NCI-H524 (cell line): ENCODE results near the gene LYSMD1.

Experiments used
- DNase-seq, 2 experiments: peaks; one replicate each; lab custom pipeline; 2025; lab: John Stamatoyannopoulos, UW

Gene LYSMD1

DNA sequence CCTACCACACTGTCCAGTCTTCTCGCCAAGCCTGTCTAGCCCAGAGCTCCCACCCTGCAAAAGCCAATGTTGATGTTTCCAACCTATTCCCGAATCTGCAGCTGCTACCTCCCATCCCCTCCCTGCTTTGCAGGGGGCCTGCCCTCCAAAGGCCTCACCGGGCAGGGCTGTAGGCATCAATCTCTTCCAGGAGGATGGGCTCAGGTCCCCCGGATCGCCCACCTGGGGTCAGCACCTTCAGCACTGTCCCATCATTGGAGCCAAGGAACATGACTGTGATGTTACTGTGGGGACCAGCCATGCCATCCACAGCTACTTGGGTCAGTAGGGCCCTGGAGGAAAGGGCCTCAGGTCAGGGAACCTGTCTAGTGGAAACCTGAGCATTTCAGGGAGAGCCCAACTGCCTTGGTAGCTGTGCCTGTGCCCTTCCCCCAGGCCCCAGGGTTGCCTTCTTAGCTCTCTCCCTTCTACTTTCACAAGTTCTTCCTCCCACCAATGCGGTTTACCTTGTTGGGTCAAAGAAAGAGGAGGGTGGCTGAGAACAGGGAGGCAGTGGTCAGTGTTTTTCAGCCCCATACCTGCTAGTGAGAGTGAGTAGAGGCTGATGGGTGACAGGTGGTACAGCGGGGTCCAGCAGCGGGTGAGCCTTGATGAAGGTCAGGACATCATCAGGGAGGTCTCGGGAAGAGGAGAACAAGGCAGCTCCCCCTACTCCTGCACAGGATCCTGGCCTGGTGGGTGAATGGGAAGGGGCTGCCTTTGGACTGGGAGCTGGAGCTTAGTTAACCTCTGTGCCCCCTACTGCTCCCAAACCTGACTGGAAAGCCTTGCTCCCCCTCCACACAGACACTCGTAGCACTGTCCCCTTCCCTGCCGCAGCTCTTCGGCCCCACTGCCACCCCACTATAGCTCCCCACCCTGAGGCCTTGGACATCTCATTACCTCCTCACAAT, 30.0 kb downstream of the LYSMD1 start:
- DNase-seq = no peak

DNA sequence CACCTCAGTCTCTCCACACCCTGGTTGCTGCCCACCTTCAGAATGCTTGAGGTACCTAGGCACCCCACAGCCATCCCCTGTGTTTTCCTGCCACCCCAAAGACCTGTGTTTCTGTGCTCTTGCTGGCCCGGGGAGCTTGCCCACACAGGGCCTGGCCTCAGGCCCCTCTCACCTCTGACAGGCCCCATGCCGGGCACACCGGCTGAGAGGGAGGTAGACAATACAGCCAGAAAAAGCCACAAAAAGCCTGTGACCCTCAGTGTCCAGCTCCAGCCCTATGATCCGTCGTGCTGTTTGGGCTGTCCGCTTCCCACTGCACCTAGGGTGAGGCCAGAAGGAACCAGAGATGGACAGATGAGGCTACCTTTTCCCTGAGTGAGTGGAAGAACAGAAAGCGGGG, 30.7 kb downstream of the LYSMD1 start:
- no peak for DNase-seq

DNA sequence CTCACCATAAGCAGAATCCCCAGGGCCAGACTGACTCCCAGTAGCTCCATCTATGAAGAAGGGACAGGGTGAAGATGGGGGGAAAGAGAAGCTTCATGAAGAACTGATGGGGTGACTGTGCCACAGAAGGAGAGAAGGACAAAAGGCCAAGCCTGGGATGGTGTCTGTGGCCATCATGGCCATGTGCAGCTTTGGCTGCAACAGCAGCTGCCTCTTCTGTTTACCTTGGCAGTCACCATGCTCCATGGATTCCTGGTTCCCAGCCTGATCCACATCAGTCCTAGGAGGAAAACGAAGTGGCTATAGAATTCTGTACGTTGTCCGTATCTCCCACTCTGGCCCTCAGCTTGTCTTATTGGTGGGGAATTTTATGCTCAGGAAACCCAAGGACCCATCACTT, 31.3 kb downstream of the LYSMD1 start:
- DNase-seq = no peak

DNA sequence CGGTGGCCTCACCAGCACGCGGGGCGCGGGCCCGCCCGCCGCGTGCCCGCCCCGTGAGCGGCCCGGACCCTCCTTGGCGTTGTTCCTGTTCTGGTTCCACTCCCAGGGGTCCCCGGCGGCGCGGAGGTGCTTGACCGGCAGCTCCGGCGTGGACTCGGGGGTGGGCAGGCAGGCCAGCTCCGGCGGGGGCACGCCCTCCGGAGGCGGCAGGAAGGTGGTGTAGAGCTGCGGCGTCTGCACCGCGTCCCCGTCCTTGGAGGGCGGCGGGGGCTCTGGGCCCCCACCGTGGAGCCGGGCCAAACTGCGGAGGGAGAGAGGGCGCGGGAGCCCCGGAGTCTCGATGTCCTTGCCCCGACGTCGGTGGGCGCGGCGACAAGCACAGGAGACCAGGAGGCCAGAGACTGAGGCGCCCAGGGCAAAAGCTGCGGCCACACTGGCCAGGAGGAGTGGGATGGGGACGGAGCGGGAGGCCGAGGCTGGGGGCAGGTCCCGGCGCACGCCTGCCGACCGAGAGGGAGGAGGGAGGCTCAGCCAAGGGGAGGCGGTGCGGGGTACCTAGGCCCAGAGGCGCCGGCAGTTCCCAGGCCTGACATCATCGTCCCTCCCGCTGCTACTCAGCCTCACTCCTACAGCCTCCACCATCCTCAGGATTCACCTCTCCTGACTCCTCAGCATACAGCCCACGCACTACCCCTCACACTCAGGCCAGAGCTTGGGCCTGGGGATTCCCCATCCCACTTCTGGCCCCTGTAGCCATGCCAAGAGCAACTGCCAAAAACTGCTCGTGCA, 32.5 kb downstream of the LYSMD1 start:
- no peak for DNase-seq

DNA sequence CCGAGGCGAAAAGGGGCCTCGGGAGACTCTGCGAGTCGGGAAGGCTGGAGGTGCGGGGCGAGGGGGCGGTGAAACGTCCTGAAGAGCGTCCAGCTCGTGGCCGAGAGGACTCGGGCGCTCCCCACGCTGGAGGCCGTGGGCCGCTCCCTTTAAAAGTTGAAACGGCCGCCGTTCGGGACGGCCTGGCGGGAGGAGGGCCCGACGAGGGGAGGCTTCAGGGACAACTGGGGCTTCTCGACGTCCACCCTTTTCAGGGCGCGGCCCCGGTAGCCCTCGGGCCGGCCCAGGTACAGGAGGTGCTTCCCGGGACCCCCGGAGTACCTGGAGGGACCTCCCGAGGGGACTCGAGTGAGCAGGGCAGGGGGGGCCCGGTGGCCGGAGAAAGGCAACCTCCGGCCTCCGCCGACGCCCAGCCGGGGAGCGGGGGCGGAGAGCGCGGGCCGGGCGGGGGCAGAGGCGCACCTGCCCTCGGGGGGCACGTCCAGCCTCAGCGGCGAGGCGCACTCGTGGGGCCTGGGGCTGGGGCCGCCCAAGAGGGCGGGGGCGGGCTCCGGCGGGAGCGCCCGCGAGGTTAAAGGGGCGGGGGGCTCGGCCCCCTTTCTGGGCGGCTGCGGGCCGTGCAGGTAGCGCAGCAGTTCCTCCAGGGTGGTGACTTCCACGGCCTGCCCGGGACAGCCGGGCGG, 33.2 kb downstream of the LYSMD1 start:
- no peak for DNase-seq

DNA sequence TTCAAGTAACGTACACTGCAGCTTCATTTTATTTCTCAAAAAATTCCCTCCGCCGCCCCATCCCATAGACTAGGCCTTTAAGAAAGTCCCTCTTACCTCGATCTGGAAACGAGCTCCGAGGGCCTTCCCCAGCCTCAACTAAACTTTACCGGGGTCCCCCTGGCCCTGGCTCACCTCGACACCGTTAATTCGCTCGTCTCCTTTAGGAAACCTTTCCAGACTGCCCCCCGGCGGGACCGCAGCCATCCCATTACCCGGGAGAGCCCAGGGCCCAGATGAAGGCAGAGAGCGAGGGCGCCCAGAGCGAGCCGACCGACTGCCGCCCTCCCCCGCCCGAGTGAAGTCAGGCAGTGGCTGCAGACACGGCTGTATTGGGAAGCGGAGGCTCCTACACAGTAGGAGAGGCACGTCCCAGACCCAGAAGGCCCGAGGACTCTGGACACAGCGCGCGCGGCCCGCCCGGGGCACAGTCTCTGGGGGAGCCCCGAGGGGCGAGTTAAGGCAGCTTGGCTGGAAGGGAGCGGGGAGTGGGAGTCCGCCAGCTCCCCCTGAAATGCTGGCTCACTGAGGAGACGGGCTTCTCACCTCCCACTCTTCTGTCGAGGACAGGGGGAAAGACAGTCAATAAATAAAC, 33.9 kb downstream of the LYSMD1 start:
- no peak for DNase-seq

DNA sequence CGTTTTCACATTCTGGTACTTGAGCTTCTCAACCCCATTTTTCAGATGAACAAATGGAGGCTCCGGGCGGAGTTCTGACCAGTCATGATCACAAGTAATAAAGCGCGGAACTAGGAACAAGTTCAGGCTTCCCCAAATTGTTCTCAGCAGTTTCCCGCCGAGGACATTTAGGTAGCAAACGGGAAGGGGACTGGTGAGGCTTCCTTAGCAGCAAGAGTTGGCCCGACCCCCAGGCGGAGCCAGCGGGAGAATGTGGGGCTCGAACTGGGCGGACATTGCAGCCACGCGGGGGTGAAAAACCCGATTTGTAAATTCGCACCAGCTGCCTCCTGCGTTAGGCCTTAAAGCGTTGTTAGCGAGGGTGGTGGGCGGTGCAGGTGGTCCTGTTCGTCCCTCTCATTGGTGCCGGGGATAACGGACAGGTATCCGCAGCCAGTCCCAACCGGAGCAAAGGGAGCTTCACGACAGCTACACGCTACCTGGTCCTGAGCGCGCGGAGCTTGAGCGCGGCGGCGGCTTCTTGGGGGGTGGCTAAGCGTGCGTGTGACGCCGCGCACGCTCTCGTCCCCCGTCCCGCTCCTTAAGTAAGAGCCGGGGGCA, 34.6 kb downstream of the LYSMD1 start:
- peak in 1 of 2 experiments; percentile 49 for DNase-seq

DNA sequence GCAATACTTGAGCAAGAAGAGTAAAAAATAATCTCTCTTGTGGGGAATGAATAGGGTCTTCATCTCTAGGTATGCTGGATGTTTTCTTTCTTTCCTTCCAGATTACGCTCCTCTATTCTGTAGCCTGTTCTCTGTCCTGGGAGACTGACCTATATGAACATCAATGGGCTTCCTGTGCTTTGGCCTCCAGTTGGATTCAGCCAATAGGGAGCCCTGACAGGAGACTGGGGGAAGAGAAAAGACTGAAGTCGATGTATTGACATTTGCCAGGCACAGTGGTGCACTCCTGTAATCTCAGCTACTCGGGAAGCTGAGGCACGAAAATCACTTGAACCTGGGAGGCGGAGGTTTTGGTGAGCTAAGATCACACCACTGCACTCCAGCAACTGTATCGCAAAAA, 36.9 kb downstream of the LYSMD1 start:
- DNase-seq = no peak

DNA sequence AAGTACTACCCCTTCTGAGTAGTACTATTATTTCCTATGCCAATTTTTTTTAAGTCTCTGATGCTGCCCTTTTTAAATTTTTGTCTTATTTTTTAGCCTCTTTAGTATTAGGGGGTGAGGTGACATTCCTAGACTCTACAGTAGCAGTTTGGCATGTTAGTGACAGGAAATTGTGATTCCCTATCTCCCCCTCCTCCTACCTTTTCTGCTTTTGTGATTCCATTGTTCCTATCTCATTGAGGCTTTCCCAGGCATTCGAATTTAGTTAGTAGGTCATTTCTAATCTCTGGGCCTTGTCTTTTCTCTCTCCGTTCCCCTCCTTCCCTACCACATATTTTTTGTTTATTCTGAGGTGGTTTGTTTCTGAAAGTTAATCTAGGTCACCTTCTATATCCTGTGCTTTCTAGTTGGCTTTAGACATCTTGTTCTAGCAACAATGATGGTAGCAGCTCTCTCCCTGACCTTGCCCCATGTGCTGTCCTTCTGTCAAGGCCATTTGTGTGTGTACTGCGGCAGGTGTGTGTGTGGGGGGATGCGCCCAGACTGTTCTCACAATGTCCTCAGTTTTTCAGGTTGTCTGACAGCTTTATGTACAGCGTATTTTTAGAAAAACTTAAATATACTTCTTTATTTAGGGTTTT, 40.8 kb downstream of the LYSMD1 start:
- DNase-seq = no peak

DNA sequence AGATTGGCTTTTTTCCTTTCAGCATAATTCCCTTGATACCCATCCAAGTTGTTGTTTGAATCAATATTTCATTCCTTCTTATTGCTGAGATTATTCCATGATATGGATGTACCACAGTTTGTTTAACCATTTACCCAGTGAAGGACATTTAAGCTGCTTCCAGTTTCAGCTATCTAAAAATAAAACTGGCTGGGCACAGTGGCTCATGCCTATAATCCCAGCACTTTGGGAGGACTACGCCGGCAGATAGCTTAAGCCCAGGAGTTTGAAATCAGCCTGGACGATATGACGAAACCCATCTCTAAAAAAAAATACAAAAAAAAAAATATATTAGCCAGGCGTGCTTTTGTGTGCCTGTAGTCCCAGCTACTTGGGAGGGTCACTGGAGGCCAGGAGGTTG, 51.8 kb downstream of the LYSMD1 start:
- DNase-seq = no peak
